ENCODE results near the gene TCEAL4.

The TCEAL4 gene

GRCh38 chrX:103585411-103586313 is at the start of gene TCEAL4:
TSS of gene TCEAL4 (plus strand) at chrX:103585515. CDS start at chrX:103586676, 1,161 bp downstream.
- DNase-seq (ENCODE audit: low read depth) = peak; percentile 56

- no peak for DNase-seq (ENCODE audit: low read depth)
Measured at GRCh38 chrX:103536071-103536470, 49.2 kb upstream of the TCEAL4 start.

- no peak for DNase-seq (ENCODE audit: low read depth)
Measured at GRCh38 chrX:103536732-103537131, 48.6 kb upstream of the TCEAL4 start.

GRCh38 chrX:103537871-103538387 is 47.4 kb upstream of the TCEAL4 start:
- no peak for DNase-seq (ENCODE audit: low read depth)

GRCh38 chrX:103538728-103539127 is 46.6 kb upstream of the TCEAL4 start:
- DNase-seq (ENCODE audit: low read depth) = no peak

- DNase-seq (ENCODE audit: low read depth) = no peak
Measured at GRCh38 chrX:103539695-103540094, 45.6 kb upstream of the TCEAL4 start.

GRCh38 chrX:103540145-103540544 is 45.2 kb upstream of the TCEAL4 start:
- DNase-seq (ENCODE audit: low read depth) = peak; percentile 64

- DNase-seq (ENCODE audit: low read depth) = no peak
Measured at GRCh38 chrX:103549916-103550315, 35.4 kb upstream of the TCEAL4 start.

- DNase-seq (ENCODE audit: low read depth) = peak; percentile 17
Measured at GRCh38 chrX:103550415-103551051, 34.8 kb upstream of the TCEAL4 start.

- DNase-seq (ENCODE audit: low read depth) = no peak
Measured at GRCh38 chrX:103552236-103552635, 33.1 kb upstream of the TCEAL4 start.

- DNase-seq (ENCODE audit: low read depth) = peak; percentile 17
Measured at GRCh38 chrX:103554687-103555424, 30.5 kb upstream of the TCEAL4 start.

GRCh38 chrX:103556963-103557612 is 28.2 kb upstream of the TCEAL4 start:
- DNase-seq (ENCODE audit: low read depth) = no peak

- DNase-seq (ENCODE audit: low read depth) = no peak
Measured at GRCh38 chrX:103560256-103560655, 25.1 kb upstream of the TCEAL4 start.

GRCh38 chrX:103562801-103563200 is 22.5 kb upstream of the TCEAL4 start:
- DNase-seq (ENCODE audit: low read depth) = peak; percentile 54

GRCh38 chrX:103565197-103565596 is 20.1 kb upstream of the TCEAL4 start:
- DNase-seq (ENCODE audit: low read depth) = no peak

GRCh38 chrX:103565752-103566151 is 19.6 kb upstream of the TCEAL4 start:
- DNase-seq (ENCODE audit: low read depth) = peak; percentile 84

- DNase-seq (ENCODE audit: low read depth) = no peak
Measured at GRCh38 chrX:103571121-103571520, 14.2 kb upstream of the TCEAL4 start.

- no peak for DNase-seq (ENCODE audit: low read depth)
Measured at GRCh38 chrX:103571726-103572125, 13.6 kb upstream of the TCEAL4 start.

GRCh38 chrX:103573202-103573601 is 12.1 kb upstream of the TCEAL4 start:
- no peak for DNase-seq (ENCODE audit: low read depth)

GRCh38 chrX:103584596-103584995 is 719 bp upstream of the TCEAL4 start:
- peak; percentile 2 for DNase-seq (ENCODE audit: low read depth)

- DNase-seq (ENCODE audit: low read depth) = peak; percentile 20
Measured at GRCh38 chrX:103586314-103586646, 965 bp downstream of the TCEAL4 start.

- no peak for DNase-seq (ENCODE audit: low read depth)
Measured at GRCh38 chrX:103586659-103587058, 1.3 kb downstream of the TCEAL4 start.

Measured in ELR (cell line).